Right atrium auricular region (tissue), 2 donors: ENCODE data around the gene TBC1D10A. TPM values are rescaled to one million over a fixed set of nuclear protein-coding genes. Genes with fewer than 3 reads are reported as not detected.
"Not testable (repeated sequence)": the region's sequence is repeated elsewhere in the genome, so short reads cannot be mapped to it uniquely, and the experiment has no call there.

Source experiments
- DNase-seq: peaks from one replicate; pipeline ENCODE4 v3.0.0-alpha.2; 2019; ENCODE audit warnings: low spot score
- H3K27ac ChIP-seq, 2 donors: fragments of 200-600 bp; sonication (generic); 1 replicate in 1 of 2; 2 replicates in 1 of 2; pipeline ENCODE4 v1.5.1; 2016 to 2019
- H3K27me3 ChIP-seq, 2 donors: fragments of 200-600 bp; sonication (generic); one replicate each; pipeline versions ENCODE4 v1.5.1 to v1.6.0; 2017 to 2019
- H3K36me3 ChIP-seq: fragments of 200-600 bp; sonication (generic); one replicate; pipeline ENCODE4 v1.5.1; 2016
- H3K4me1 ChIP-seq, 2 donors: fragments of 200-600 bp; sonication (generic); one replicate each; pipeline versions ENCODE4 v1.5.1 to v1.6.0; 2017 to 2019
- H3K4me3 ChIP-seq, 2 donors: fragments of 200-600 bp; sonication (generic); 1 replicate in 1 of 2; 2 replicates in 1 of 2; pipeline ENCODE4 v1.5.1; 2017 to 2019; ENCODE audit warnings: mild to moderate bottlenecking in 1 of 2, moderate library complexity in 1 of 2
- H3K9me3 ChIP-seq, 2 donors: fragments of 200-600 bp; sonication (generic); one replicate each; pipeline ENCODE4 v1.5.1; 2019
- CTCF ChIP-seq, 2 donors: fragments of 200-600 bp; sonication (generic); IDR thresholded peaks; one replicate each; pipeline ENCODE4 v1.5.1; 2019; ENCODE audit warnings: antibody characterized with exemption in 2 of 2
- total RNA-seq, 2 donors: library from RNA; depleted of rRNA; stranded (reverse); fragments of >200 nt; gene quantifications; one replicate each; pipeline ENCODE4 v1.1.0, GENCODE V29; 2016

TBC1D10A gene
- total RNA-seq, 2 donors from 2014 or later = 5.9 to 9.3 TPM

GRCh38 chr22:30344447-30345200 lies 17.9 kb upstream of the TBC1D10A start:
- H3K4me1 ChIP-seq = peaks cover 0 to 25% of the 10 kb centered on the region in 2 donors
- peaks cover 90% of the 10 kb centered on the region for H3K36me3 ChIP-seq
- no peak overlapping the region for H3K4me3 ChIP-seq
- no peaks in the 10 kb centered on the region for H3K9me3 ChIP-seq
- TF ChIP-seq CTCF (IDR thresholded peaks at IDR 0.05) = no peak
- no peak overlapping the region for H3K27ac ChIP-seq
- H3K27me3 ChIP-seq = no peaks in the 10 kb centered on the region
- DNase-seq = no peak

GRCh38 chr22:30340911-30341685 lies 14.4 kb upstream of the TBC1D10A start:
- Histone ChIP-seq H3K4me1 (peaks cover 0 to 43% of the 10 kb centered on the region in 2 donors), H3K9me3 (no peaks in the 10 kb centered on the region), H3K27me3 (no peaks in the 10 kb centered on the region), H3K27ac (peak overlapping the region; percentile 58 to 65), H3K4me3 (no peak overlapping the region), H3K36me3 (peaks cover 100% of the 10 kb centered on the region)
- no peak for TF ChIP-seq CTCF (IDR thresholded peaks at IDR 0.05)
- DNase-seq = no peak

GRCh38 chr22:30338802-30339201 lies 12.1 kb upstream of the TBC1D10A start:
- Histone ChIP-seq H3K27me3 (no peaks in the 10 kb centered on the region), H3K9me3 (no peaks in the 10 kb centered on the region), H3K4me1 (peaks cover 0 to 43% of the 10 kb centered on the region in 2 donors), H3K4me3 (no peak overlapping the region), H3K36me3 (peaks cover 100% of the 10 kb centered on the region), H3K27ac (no peak overlapping the region)
- no peak for TF ChIP-seq CTCF (IDR thresholded peaks at IDR 0.05)
- no peak for DNase-seq

- H3K4me3 ChIP-seq, H3K9me3 ChIP-seq, DNase-seq, H3K27me3 ChIP-seq: not testable (repeated sequence)
- peaks cover 100% of the 10 kb centered on the region for H3K36me3 ChIP-seq
- peak overlapping the region in 1 of 2 donors; percentile 40 for H3K27ac ChIP-seq
- H3K4me1 ChIP-seq = peaks cover 0 to 43% of the 10 kb centered on the region in 2 donors
These were observed 11.6 kb upstream of the TBC1D10A start for GRCh38 chr22:30338341-30338740.

- H3K36me3 ChIP-seq = peaks cover 100% of the 10 kb centered on the region
- H3K27ac ChIP-seq = peak overlapping the region; percentile 12 to 40
- no peaks in the 10 kb centered on the region for H3K27me3 ChIP-seq
- no peak for DNase-seq
- no peak for TF ChIP-seq CTCF (IDR thresholded peaks at IDR 0.05)
- no peak overlapping the region for H3K4me3 ChIP-seq
- H3K4me1 ChIP-seq = peaks cover 0 to 40% of the 10 kb centered on the region in 2 donors
- H3K9me3 ChIP-seq = no peaks in the 10 kb centered on the region
These were observed 10.7 kb upstream of the TBC1D10A start for GRCh38 chr22:30337461-30337778.

GRCh38 chr22:30336752-30337460 lies 10.2 kb upstream of the TBC1D10A start:
- Histone ChIP-seq H3K27ac (peak overlapping the region; percentile 51 to 58), H3K4me1 (peaks cover 0 to 35% of the 10 kb centered on the region in 2 donors)
- DNase-seq = no peak

More at GRCh38 chr22:30336752-30337460, 10.2 kb upstream of the TBC1D10A start:
- no peaks in the 10 kb centered on the region for H3K9me3 ChIP-seq
- no peaks in the 10 kb centered on the region for H3K27me3 ChIP-seq
- no peak overlapping the region for H3K4me3 ChIP-seq
- no peak for TF ChIP-seq CTCF (IDR thresholded peaks at IDR 0.05)
- peaks cover 97% of the 10 kb centered on the region for H3K36me3 ChIP-seq
